OCI-LY7 (cell line): ENCODE measurements around the gene TTLL3. TPM values are rescaled to one million over a fixed set of nuclear protein-coding genes. Genes with fewer than 3 reads are reported as not detected.

Experiments
- BruUV-seq: library from RNA; stranded (reverse); fragments of 400-500 nt; replicated peaks from 2 replicates; lab custom pipeline; 2021; lab: Mats Ljungman, UMichigan
- CTCF ChIA-PET: fragments of 300-600 bp; sonication (Branson Sonifier 250); formaldehyde crosslinking; loops from one replicate; lab custom pipeline; 2022; ENCODE audit warnings: antibody characterized with exemption; ENCODE audit not compliant: unreplicated experiment; lab: Charles Lee
- POLR2A ChIA-PET: fragments of 300-600 bp; sonication (Branson Sonifier 250); formaldehyde crosslinking; loops from one replicate; lab custom pipeline; 2022; ENCODE audit warnings: antibody characterized with exemption; lab: Charles Lee
- DNase-seq: peaks from one replicate; pipeline ENCODE4 v3.0.0-alpha.2; 2015; ENCODE audit warnings: low spot score
- H2AFZ ChIP-seq: fragments of 200-600 bp; sonication (generic), shearing (Covaris generic); 2 replicates; pipeline ENCODE4 v1.6.1; 2014; ENCODE audit warnings: mild to moderate bottlenecking, antibody characterized with exemption, low read length, moderate library complexity
- H3K27ac ChIP-seq: fragments of 200-600 bp; sonication (generic); 2 replicates; pipeline ENCODE4 v1.5.1; 2014; ENCODE audit warnings: mixed run types, low read depth, mild to moderate bottlenecking, moderate library complexity, low read length, inconsistent platforms; ENCODE audit not compliant: poor library complexity, severe bottlenecking
- H3K36me3 ChIP-seq: fragments of 200-600 bp; sonication (generic); 2 replicates; pipeline ENCODE4 v1.6.1; 2014; ENCODE audit warnings: mild to moderate bottlenecking, antibody characterized with exemption, low read length, moderate library complexity, mixed read lengths; ENCODE audit not compliant: insufficient read depth
- H3K4me1 ChIP-seq: fragments of 200-600 bp; sonication (generic); 2 replicates; pipeline ENCODE4 v1.5.1; 2014; ENCODE audit warnings: mild to moderate bottlenecking, low read length; ENCODE audit not compliant: insufficient read depth, poor library complexity, severe bottlenecking
- H3K4me2 ChIP-seq: fragments of 200-600 bp; sonication (generic); 2 replicates; pipeline ENCODE4 v1.6.1; 2014; ENCODE audit warnings: mild to moderate bottlenecking, low read length
- H3K4me3 ChIP-seq: fragments of 200-600 bp; sonication (generic); 2 replicates; pipeline ENCODE4 v1.5.1; 2014; ENCODE audit warnings: mild to moderate bottlenecking, low read depth, low read length; ENCODE audit not compliant: poor library complexity, severe bottlenecking
- H3K79me2 ChIP-seq: fragments of 200-600 bp; sonication (generic); 2 replicates; pipeline ENCODE4 v1.6.1; 2016; ENCODE audit warnings: low read depth, mild to moderate bottlenecking, low read length, moderate library complexity, mixed read lengths; ENCODE audit not compliant: insufficient read depth
- H3K9me2 ChIP-seq: fragments of 200-600 bp; sonication (generic); 2 replicates; pipeline ENCODE4 v1.6.1; 2016; ENCODE audit warnings: mild to moderate bottlenecking, low read length, mixed read lengths; ENCODE audit not compliant: insufficient read depth
- H3K9me3 ChIP-seq: fragments of 200-600 bp; sonication (generic); 2 replicates; pipeline ENCODE4 v1.6.1; 2014; ENCODE audit warnings: mild to moderate bottlenecking, mixed run types, low read length, mixed read lengths
- H4K20me1 ChIP-seq: fragments of 200-600 bp; sonication (generic); 2 replicates; pipeline ENCODE4 v1.6.1; 2014; ENCODE audit warnings: mild to moderate bottlenecking, antibody characterized with exemption, low read length, moderate library complexity, mixed read lengths; ENCODE audit not compliant: insufficient read depth
- EZH2phosphoT487 ChIP-seq: fragments of 200-600 bp; sonication (generic); IDR thresholded peaks from 2 replicates; pipeline ENCODE4 v1.6.1; 2018; ENCODE audit warnings: low read depth, borderline replicate concordance, mild to moderate bottlenecking, mixed run types, antibody characterized with exemption, low read length, moderate library complexity, mixed read lengths
- intact Hi-C: fragments of 100-400 bp; cut with micrococcal nuclease; formaldehyde crosslinking; loops from one replicate; pipeline ENCODE4 v1.10.0; 2022; ENCODE audit not compliant: unreplicated experiment
- total RNA-seq, 2 experiments: library from RNA; depleted of rRNA in 1 of 2; stranded (reverse); fragments of >200 nt in 1 of 2; shearing (Covaris generic) in 1 of 2; gene quantifications; 2 replicates each; pipeline ENCODE4 v1.2.3, GENCODE V29; 2014 to 2022
- TF ChIP-seq, protein P1 (sequence below): fragments of 200-600 bp; sonication (generic); conservative IDR thresholded peaks from 2 replicates; pipeline ENCODE4 v1.5.1; 2014; ENCODE audit warnings: mild to moderate bottlenecking, antibody characterized with exemption, low read length, moderate library complexity, mixed read lengths

Gene TTLL3
- total RNA-seq, 2 experiments from 2014 or later = 65.4 to 127 TPM

DNA sequence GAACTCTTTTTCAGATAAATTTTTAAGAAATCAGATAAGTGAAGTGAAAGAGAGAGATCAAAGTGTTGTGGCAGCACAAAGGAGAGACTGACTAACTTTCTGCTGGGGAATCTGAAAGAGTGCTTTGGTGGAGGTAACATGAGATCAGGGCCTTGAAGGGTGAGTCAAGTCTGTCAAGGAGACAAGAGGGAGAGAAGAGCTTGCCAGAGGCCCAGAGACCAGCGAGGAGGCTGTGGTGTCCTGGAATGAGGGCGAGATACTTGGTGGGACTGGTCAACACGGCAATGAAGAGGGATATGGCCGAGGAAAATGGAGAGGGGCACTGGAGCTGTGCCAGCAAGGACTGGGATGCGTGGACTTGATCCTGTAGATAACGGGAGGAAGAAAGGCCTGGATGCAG lies 22.3 kb upstream of the TTLL3 start:
- intact Hi-C loops = no loop called here
- CTCF ChIA-PET = no interaction called here
- Histone ChIP-seq H3K4me3 (no peak overlapping the region), H3K4me2 (no peak overlapping the region), H3K4me1 (peaks cover 23% of the 10 kb centered on the region), H3K9me2 (no peaks in the 10 kb centered on the region), H2AFZ (no peak overlapping the region), H3K9me3 (no peaks in the 10 kb centered on the region), H3K27ac (peak overlapping the region; percentile 3), H3K36me3 (peaks cover 64% of the 10 kb centered on the region), H3K79me2 (peaks cover 13% of the 10 kb centered on the region; the same call in 1 of the 2 replicates), H4K20me1 (no peaks in the 10 kb centered on the region)
- DNase-seq = no peak
- POLR2A ChIA-PET = no interaction called here
- no peak for TF ChIP-seq EZH2phosphoT487
- TF ChIP-seq, protein P1, sequence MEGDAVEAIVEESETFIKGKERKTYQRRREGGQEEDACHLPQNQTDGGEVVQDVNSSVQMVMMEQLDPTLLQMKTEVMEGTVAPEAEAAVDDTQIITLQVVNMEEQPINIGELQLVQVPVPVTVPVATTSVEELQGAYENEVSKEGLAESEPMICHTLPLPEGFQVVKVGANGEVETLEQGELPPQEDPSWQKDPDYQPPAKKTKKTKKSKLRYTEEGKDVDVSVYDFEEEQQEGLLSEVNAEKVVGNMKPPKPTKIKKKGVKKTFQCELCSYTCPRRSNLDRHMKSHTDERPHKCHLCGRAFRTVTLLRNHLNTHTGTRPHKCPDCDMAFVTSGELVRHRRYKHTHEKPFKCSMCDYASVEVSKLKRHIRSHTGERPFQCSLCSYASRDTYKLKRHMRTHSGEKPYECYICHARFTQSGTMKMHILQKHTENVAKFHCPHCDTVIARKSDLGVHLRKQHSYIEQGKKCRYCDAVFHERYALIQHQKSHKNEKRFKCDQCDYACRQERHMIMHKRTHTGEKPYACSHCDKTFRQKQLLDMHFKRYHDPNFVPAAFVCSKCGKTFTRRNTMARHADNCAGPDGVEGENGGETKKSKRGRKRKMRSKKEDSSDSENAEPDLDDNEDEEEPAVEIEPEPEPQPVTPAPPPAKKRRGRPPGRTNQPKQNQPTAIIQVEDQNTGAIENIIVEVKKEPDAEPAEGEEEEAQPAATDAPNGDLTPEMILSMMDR = no peak
- no TSS peak for BruUV-seq

DNA sequence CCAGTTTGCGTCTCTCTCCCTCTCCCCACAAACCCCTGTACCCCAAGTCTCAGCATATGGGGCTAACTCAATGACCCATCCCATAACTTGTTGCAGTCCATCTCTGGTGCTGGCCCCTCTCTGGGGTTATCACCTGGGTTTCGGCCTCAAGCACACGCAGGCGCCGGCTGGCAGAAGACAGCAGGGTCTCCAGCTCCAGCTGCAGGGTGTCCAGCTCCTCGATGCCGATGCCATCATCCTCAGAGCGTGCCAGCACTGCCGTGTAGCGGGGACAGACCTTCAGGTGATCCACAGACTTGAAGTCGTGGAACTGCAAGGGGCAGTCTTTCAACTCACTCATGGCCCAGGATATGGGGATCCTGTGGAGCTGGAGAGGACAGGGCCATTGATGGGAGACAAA lies 18.9 kb upstream of the TTLL3 start:
- H2AFZ ChIP-seq = no peak overlapping the region
- no peaks in the 10 kb centered on the region for H3K9me2 ChIP-seq
- H3K36me3 ChIP-seq = peaks cover 65% of the 10 kb centered on the region
- CTCF ChIA-PET = interaction anchor here (1.7 kb wide), 1 partner anchor 11 kb away, joined by 5 read pairs; no protein-coding TSS in a partner anchor
- H3K4me3 ChIP-seq = peak overlapping the region; percentile 96
- BruUV-seq = no TSS peak
- POLR2A ChIA-PET = interaction anchor here (1.1 to 1.6 kb wide), 4 partner anchors 9 to 58 kb away, joined by 3 to 7 read pairs (median 6); no protein-coding TSS in a partner anchor
- H3K79me2 ChIP-seq = peaks cover 46% of the 10 kb centered on the region
- H3K4me1 ChIP-seq = peaks cover 43% of the 10 kb centered on the region
- peak overlapping the region; percentile 97 for H3K4me2 ChIP-seq
- TF ChIP-seq, protein P1 = no peak
- no peak for TF ChIP-seq EZH2phosphoT487
- H3K9me3 ChIP-seq = no peaks in the 10 kb centered on the region
- H4K20me1 ChIP-seq = peaks cover 10% of the 10 kb centered on the region; the same call in 1 of the 2 replicates
- intact Hi-C loops = loop anchor here (5.0 kb wide), 1 partner anchor 141 kb away; the partner anchor contains the start of gene CRELD1
- no peak for DNase-seq
- no peak overlapping the region for H3K27ac ChIP-seq

DNA sequence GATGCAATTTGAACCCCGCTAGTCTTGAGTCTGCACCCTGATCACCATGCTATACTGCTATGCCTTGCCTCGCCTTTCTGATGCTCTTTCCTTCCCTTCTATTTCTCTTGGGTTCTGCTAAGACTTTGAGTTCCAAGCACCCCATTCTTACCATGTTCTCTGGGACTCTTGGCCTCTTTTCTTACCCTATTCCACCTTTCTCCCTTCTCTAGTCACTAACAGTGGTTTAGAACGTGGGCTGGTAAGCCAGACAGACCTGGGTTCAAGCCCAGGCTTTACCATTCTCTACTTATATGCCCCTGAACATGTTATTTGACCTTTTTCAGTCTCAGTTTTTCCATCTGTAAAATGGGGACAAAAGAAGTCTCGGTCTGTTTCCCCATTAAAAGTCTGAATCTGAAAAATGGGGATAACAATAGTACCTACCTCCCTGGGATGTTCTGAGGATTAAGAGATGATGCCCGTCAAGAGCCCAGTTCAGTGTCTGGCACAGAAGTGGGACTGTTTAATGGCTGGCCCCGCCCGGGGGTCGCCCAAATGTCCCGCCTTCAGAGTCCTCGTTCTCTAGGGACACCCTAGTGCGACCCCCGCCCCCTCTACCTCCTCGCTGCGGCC lies 18.2 kb upstream of the TTLL3 start:
- Histone ChIP-seq H3K9me3 (no peaks in the 10 kb centered on the region), H4K20me1 (peaks cover 10% of the 10 kb centered on the region; the same call in 1 of the 2 replicates), H3K36me3 (peaks cover 63% of the 10 kb centered on the region), H3K27ac (peak overlapping the region; percentile 72), H3K4me1 (peaks cover 47% of the 10 kb centered on the region), H3K79me2 (peaks cover 53% of the 10 kb centered on the region), H3K4me2 (peak overlapping the region; percentile 97), H2AFZ (peak overlapping the region; percentile 22; the same call in 1 of the 2 replicates), H3K4me3 (peak overlapping the region; percentile 96), H3K9me2 (no peaks in the 10 kb centered on the region)
- intact Hi-C loops = loop anchor here (1.0 to 5.0 kb wide), 4 partner anchors 42 to 395 kb away; partner anchors contain the start of genes BRPF1, CRELD1 and SETD5
- TF ChIP-seq, protein P1 = no peak
- no peak for TF ChIP-seq EZH2phosphoT487
- CTCF ChIA-PET = no interaction called here
- POLR2A ChIA-PET = interaction anchor here (0.6 to 2.4 kb wide), 12 partner anchors 9 to 372 kb away, joined by 3 to 17 read pairs (median 5); partner anchors contain the start of genes BRPF1 and OGG1
- TSS peak; percentile 81 for BruUV-seq
- DNase-seq = no peak
